IPS-15b (cell line): ENCODE data around the gene DNAJB4.
"Not testable (repeated sequence)": the region's sequence is repeated elsewhere in the genome, so short reads cannot be mapped to it uniquely, and the experiment has no call there.

ENCODE experiments used
- H3K27me3 ChIP-seq: one replicate; pipeline ENCODE4 v1.6.1; 2013; ENCODE audit warnings: low read length; ENCODE audit not compliant: control insufficient read depth, insufficient read depth
- H3K36me3 ChIP-seq: one replicate; pipeline ENCODE4 v1.6.1; 2013; ENCODE audit warnings: low read length; ENCODE audit not compliant: control insufficient read depth, insufficient read depth
- H3K4me1 ChIP-seq: one replicate; pipeline ENCODE4 v1.6.1; 2013; ENCODE audit warnings: mild to moderate bottlenecking, low read length; ENCODE audit not compliant: control insufficient read depth, insufficient read depth
- H3K4me3 ChIP-seq: one replicate; pipeline ENCODE4 v1.5.1; 2013; ENCODE audit warnings: low read depth, low read length
- H3K9ac ChIP-seq: one replicate; pipeline ENCODE4 v1.6.1; 2013; ENCODE audit warnings: low read depth, mild to moderate bottlenecking, low read length
- H3K9me3 ChIP-seq: one replicate; pipeline ENCODE4 v1.6.1; 2013; ENCODE audit warnings: mild to moderate bottlenecking, low read length; ENCODE audit not compliant: control insufficient read depth, insufficient read depth

DNAJB4 gene

GRCh38 chr1:78054559-78054958 lies 49.8 kb downstream of the DNAJB4 start:
- H3K9me3 ChIP-seq: no peaks in the 10 kb centered on the region
- no peak overlapping the region for H3K4me3 ChIP-seq
- H3K27me3 ChIP-seq: no peaks in the 10 kb centered on the region
- no peak overlapping the region for H3K9ac ChIP-seq
- H3K4me1 ChIP-seq: no peaks in the 10 kb centered on the region
- no peaks in the 10 kb centered on the region for H3K36me3 ChIP-seq

GRCh38 chr1:78054972-78055371 lies 50.2 kb downstream of the DNAJB4 start:
- no peak overlapping the region for H3K4me3 ChIP-seq
- H3K9ac ChIP-seq: no peak overlapping the region
- H3K27me3 ChIP-seq: no peaks in the 10 kb centered on the region
- no peaks in the 10 kb centered on the region for H3K36me3 ChIP-seq
- no peaks in the 10 kb centered on the region for H3K4me1 ChIP-seq
- H3K9me3 ChIP-seq: no peaks in the 10 kb centered on the region

DNA sequence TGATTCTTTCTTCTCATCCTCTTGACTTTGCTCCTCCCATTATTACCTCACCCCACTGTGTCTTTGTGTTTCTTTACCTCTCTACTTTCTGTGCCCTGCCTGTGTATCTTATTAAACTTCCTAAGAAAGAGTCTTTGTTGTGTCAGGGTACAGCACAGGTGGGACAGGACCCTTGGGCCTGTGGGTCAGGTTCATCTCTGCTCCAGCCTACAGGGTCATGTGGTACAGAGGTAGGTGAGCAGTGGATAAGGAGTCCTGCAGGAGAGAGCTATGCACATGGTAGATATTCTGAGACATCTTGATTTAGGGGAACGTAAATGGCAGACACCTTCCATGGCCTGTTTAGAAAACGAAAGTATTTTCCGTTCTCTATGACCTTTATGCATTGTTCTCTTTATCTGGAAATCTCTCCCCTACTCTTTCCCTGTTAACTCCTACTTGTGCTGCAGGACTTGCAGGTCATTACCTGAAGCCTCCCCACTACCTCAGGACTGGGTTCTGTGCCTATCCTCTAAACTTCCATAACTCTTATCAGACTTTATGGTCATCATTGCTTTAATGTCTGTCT lies 50.9 kb downstream of the DNAJB4 start:
- Histone ChIP-seq H3K36me3 (no peaks in the 10 kb centered on the region), H3K9me3 (no peaks in the 10 kb centered on the region), H3K27me3 (no peaks in the 10 kb centered on the region), H3K4me3 (no peak overlapping the region), H3K9ac (no peak overlapping the region), H3K4me1 (no peaks in the 10 kb centered on the region)

DNA sequence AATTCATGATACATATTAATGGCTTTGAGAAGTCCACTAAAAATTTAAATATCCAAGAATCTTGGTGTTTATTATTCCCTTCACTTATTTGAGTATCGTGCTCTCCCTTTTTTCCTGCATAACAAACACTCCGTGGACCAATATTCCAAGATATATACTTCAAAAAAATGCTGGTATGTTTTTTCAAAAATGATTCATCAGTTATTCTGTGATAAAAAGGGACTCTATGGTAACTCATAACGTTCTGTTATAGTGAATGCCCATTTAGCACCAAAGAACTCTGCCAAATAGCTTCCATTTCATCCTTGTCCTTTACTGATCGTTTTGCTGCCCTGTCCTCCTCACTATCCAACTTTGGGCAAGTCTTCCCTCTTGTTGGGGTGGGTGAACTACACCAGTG lies 53.9 kb downstream of the DNAJB4 start:
- no peaks in the 10 kb centered on the region for H3K27me3 ChIP-seq
- H3K36me3 ChIP-seq: no peaks in the 10 kb centered on the region

GRCh38 chr1:78060857-78061563 lies 56.3 kb downstream of the DNAJB4 start:
- no peaks in the 10 kb centered on the region for H3K9me3 ChIP-seq
- no peak overlapping the region for H3K4me3 ChIP-seq
- peaks cover 2% of the 10 kb centered on the region for H3K4me1 ChIP-seq
- no peaks in the 10 kb centered on the region for H3K36me3 ChIP-seq
- no peaks in the 10 kb centered on the region for H3K27me3 ChIP-seq
- H3K9ac ChIP-seq: no peak overlapping the region

More for the DNA sequence above, 53.9 kb downstream of the DNAJB4 start:
- Histone ChIP-seq H3K9me3 (no peaks in the 10 kb centered on the region), H3K4me3 (no peak overlapping the region), H3K4me1 (peaks cover 2% of the 10 kb centered on the region), H3K9ac (no peak overlapping the region)

- Histone ChIP-seq H3K9ac (no peak overlapping the region), H3K4me3 (no peak overlapping the region), H3K4me1 (peaks cover 2% of the 10 kb centered on the region), H3K36me3 (no peaks in the 10 kb centered on the region), H3K9me3 (no peaks in the 10 kb centered on the region), H3K27me3 (no peaks in the 10 kb centered on the region)
Measured at GRCh38 chr1:78061825-78062523, 57.2 kb downstream of the DNAJB4 start.

DNA sequence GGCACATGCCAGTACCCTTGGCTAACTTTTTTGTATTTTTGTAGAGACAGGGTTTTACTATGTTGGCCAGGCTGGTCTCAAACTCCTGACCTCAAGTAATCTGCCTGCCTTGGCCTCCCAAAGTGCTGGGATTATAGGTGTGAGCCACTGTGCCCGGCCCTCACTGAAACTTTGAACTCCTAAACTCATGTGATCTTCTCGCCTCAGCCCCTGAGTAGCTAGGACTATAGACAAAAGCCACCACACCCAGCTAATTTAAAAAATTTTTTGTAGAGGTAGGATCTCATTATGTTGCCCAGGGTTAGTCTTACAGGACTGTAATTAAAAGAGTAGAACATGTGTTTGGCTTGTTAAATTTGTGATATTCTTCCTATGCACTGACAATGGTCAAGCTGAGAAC lies 60.1 kb downstream of the DNAJB4 start:
- H3K9me3 ChIP-seq, H3K4me3 ChIP-seq, H3K9ac ChIP-seq, H3K4me1 ChIP-seq, H3K27me3 ChIP-seq, H3K36me3 ChIP-seq: not testable (repeated sequence)
